Upper lobe of left lung (tissue), 6 donors: ENCODE measurements around the gene PLIN5. TPM values are rescaled to one million over a fixed set of nuclear protein-coding genes. Genes with fewer than 3 reads are reported as not detected.

Experiments used
- ATAC-seq, 2 donors: fragments of 200-7000 bp; cut with Tn5 transposase; one replicate each; pipeline ENCODE4 v1.9.1; 2022; ENCODE audit warnings: mild to moderate bottlenecking in 2 of 2, moderate library complexity in 2 of 2; ENCODE audit not compliant: low FRiP score in 2 of 2
- DNase-seq, 2 donors: peaks; one replicate each; pipeline ENCODE4 v3.0.0-alpha.2; 2019 to 2020
- H3K27ac ChIP-seq, 4 donors: fragments of 200-600 bp; sonication (generic); one replicate each; pipeline ENCODE4 v1.5.1; 2016 to 2019
- H3K27me3 ChIP-seq, 4 donors: fragments of 200-600 bp; sonication (generic); one replicate each; pipeline ENCODE4 v1.5.1; 2017 to 2019
- H3K36me3 ChIP-seq, 4 donors: fragments of 200-600 bp; sonication (generic); one replicate each; pipeline ENCODE4 v1.5.1; 2016 to 2019
- H3K4me1 ChIP-seq, 4 donors: fragments of 200-600 bp; sonication (generic); one replicate each; pipeline ENCODE4 v1.5.1; 2018 to 2019
- H3K4me3 ChIP-seq, 4 donors: fragments of 200-600 bp; sonication (generic); one replicate each; pipeline ENCODE4 v1.5.1; 2017 to 2019; ENCODE audit warnings: mild to moderate bottlenecking in 2 of 4, moderate library complexity in 1 of 4
- H3K9me3 ChIP-seq, 4 donors: fragments of 200-600 bp; sonication (generic); one replicate each; pipeline ENCODE4 v1.5.1; 2018 to 2019
- CTCF ChIP-seq, 6 experiments: fragments of 450-650 bp in 4 of 6; fragments of 200-600 bp in 2 of 6; sonication (generic) in 2 of 6; IDR thresholded peaks; one replicate each; pipeline ENCODE4 v1.5.1; 2016 to 2019; ENCODE audit warnings: antibody characterized with exemption in 6 of 6
- EP300 ChIP-seq, 4 donors: sonication (generic); formaldehyde crosslinking; IDR thresholded peaks; one replicate each; pipeline ENCODE4 v1.5.1; 2017; ENCODE audit warnings: antibody characterized with exemption in 4 of 4, control low read depth in 2 of 4
- POLR2A ChIP-seq, 4 donors: fragments of 450-650 bp; IDR thresholded peaks; one replicate each; pipeline ENCODE4 v1.5.1; 2016 to 2017; ENCODE audit warnings: antibody characterized with exemption in 4 of 4, mild to moderate bottlenecking in 2 of 4
- POLR2AphosphoS5 ChIP-seq, 2 donors: sonication (generic); formaldehyde crosslinking; IDR thresholded peaks; one replicate each; pipeline ENCODE4 v1.5.1; 2017; ENCODE audit warnings: antibody characterized with exemption in 2 of 2
- WGBS, 2 donors: methylation state at CpG; one replicate each; pipeline ENCODE4 v1.1.5; 2017 to 2018; 5-methylcytosine and 5-hydroxymethylcytosine counted together
- total RNA-seq, 6 donors: library from RNA; depleted of rRNA in 4 of 6; stranded (reverse); fragments of >200 nt in 4 of 6; gene quantifications; one replicate each; pipeline versions ENCODE4 v1.1.0 to v1.2.1, GENCODE V29; 2016 to 2021
- donor health status: DM: no; HTN: no; CAD: no; lungs with moderate emphysema.
- donor health status: DM: no; HTN: yes; CAD: no; lungs with severe emphysema.

The PLIN5 gene
- total RNA-seq, 6 donors from 2014 or later, result 13.5 to 97.4 (median 23.0) TPM

- ATAC-seq, result no peak
- Histone ChIP-seq H3K27me3 (no peaks in the 10 kb centered on the region), H3K27ac (no peak overlapping the region), H3K9me3 (no peaks in the 10 kb centered on the region), H3K4me1 (no peaks in the 10 kb centered on the region), H3K36me3 (peaks cover 26 to 87% (median 68%) of the 10 kb centered on the region in 4 donors), H3K4me3 (no peak overlapping the region)
- no peak for DNase-seq
- WGBS, 2 donors, result 93 to 95% methylated on average over 3 of the region's 3 CpGs
- TF ChIP-seq POLR2A (IDR thresholded peaks at IDR 0.05), result no peak
- TF ChIP-seq POLR2AphosphoS5 (IDR thresholded peaks at IDR 0.05), result no peak
- no peak for TF ChIP-seq EP300 (IDR thresholded peaks at IDR 0.05)
- TF ChIP-seq CTCF (IDR thresholded peaks at IDR 0.05), result no peak
Measured at GRCh38 chr19:4492337-4493103, 42.5 kb downstream of the PLIN5 start.

- no peak for TF ChIP-seq EP300 (IDR thresholded peaks at IDR 0.05)
- TF ChIP-seq POLR2A (IDR thresholded peaks at IDR 0.05), result no peak
- TF ChIP-seq POLR2AphosphoS5 (IDR thresholded peaks at IDR 0.05), result no peak
- TF ChIP-seq CTCF (IDR thresholded peaks at IDR 0.05), result no peak
- DNase-seq (no peak), ATAC-seq (no peak)
- no peak overlapping the region for H3K27ac ChIP-seq
- H3K4me1 ChIP-seq, result no peaks in the 10 kb centered on the region
- H3K27me3 ChIP-seq, result no peaks in the 10 kb centered on the region
- H3K4me3 ChIP-seq, result no peak overlapping the region
- no peaks in the 10 kb centered on the region for H3K9me3 ChIP-seq
- WGBS, 2 donors, result 98 to 100% methylated on average over 9 to 21 of the region's 21 CpGs
- peaks cover 26 to 82% (median 60%) of the 10 kb centered on the region in 4 donors for H3K36me3 ChIP-seq
Measured at GRCh38 chr19:4491446-4491845, 43.6 kb downstream of the PLIN5 start.

GRCh38 chr19:4488496-4488895 lies 46.5 kb downstream of the PLIN5 start:
- no peak for DNase-seq
- H3K36me3 ChIP-seq, result peaks cover 11 to 67% (median 38%) of the 10 kb centered on the region in 4 donors
- ATAC-seq, result no peak
- no peak overlapping the region for H3K27ac ChIP-seq
- no peaks in the 10 kb centered on the region for H3K4me1 ChIP-seq
- 93 to 94% methylated on average over 29 of the region's 29 CpGs for WGBS, 2 donors
- no peaks in the 10 kb centered on the region for H3K9me3 ChIP-seq
- no peaks in the 10 kb centered on the region for H3K27me3 ChIP-seq
- H3K4me3 ChIP-seq, result no peak overlapping the region
- TF ChIP-seq CTCF (IDR thresholded peaks at IDR 0.05) (no peak), EP300 (IDR thresholded peaks at IDR 0.05) (no peak), POLR2A (IDR thresholded peaks at IDR 0.05) (no peak), POLR2AphosphoS5 (IDR thresholded peaks at IDR 0.05) (no peak)

GRCh38 chr19:4487572-4487971 lies 47.5 kb downstream of the PLIN5 start:
- Histone ChIP-seq H3K27me3 (no peaks in the 10 kb centered on the region), H3K9me3 (no peaks in the 10 kb centered on the region), H3K4me3 (no peak overlapping the region), H3K27ac (no peak overlapping the region), H3K36me3 (peaks cover 9 to 71% (median 42%) of the 10 kb centered on the region in 4 donors), H3K4me1 (no peaks in the 10 kb centered on the region)
- ATAC-seq (no peak), DNase-seq (no peak)
- TF ChIP-seq CTCF (IDR thresholded peaks at IDR 0.05) (no peak), EP300 (IDR thresholded peaks at IDR 0.05) (no peak), POLR2AphosphoS5 (IDR thresholded peaks at IDR 0.05) (no peak), POLR2A (IDR thresholded peaks at IDR 0.05) (no peak)
- WGBS, 2 donors, result 85 to 87% methylated on average over 11 of the region's 11 CpGs

- Histone ChIP-seq H3K4me1 (no peaks in the 10 kb centered on the region), H3K27me3 (no peaks in the 10 kb centered on the region), H3K4me3 (no peak overlapping the region), H3K27ac (no peak overlapping the region), H3K36me3 (peaks cover 2 to 53% (median 24%) of the 10 kb centered on the region in 4 donors), H3K9me3 (no peaks in the 10 kb centered on the region)
- DNase-seq (no peak), ATAC-seq (peak in 1 of 2 donors; percentile 30)
- no peak for TF ChIP-seq CTCF (IDR thresholded peaks at IDR 0.05)
- TF ChIP-seq POLR2AphosphoS5 (IDR thresholded peaks at IDR 0.05), result no peak
- TF ChIP-seq EP300 (IDR thresholded peaks at IDR 0.05), result no peak
- no peak for TF ChIP-seq POLR2A (IDR thresholded peaks at IDR 0.05)
- 92 to 95% methylated on average over 17 of the region's 19 CpGs for WGBS, 2 donors
Measured at GRCh38 chr19:4483385-4483784, 51.6 kb downstream of the PLIN5 start.
